WERI-Rb-1 (cell line): Measurements from ENCODE around the gene COL18A1.

Experiments used
- DNase-seq: peaks from one replicate; pipeline ENCODE4 v3.0.0-alpha.2; 2020
- H3K27ac ChIP-seq: fragments of 250-450 bp; sonication (Bioruptor Pico); 2 replicates; pipeline ENCODE4 v1.5.1; 2020; ENCODE audit warnings: mild to moderate bottlenecking, moderate library complexity
- H3K27me3 ChIP-seq: fragments of 250-450 bp; sonication (Bioruptor Pico); 2 replicates; pipeline ENCODE4 v1.5.1; 2021; ENCODE audit warnings: mild to moderate bottlenecking, low read depth, moderate library complexity; ENCODE audit not compliant: insufficient read depth, severe bottlenecking
- H3K36me3 ChIP-seq: fragments of 250-450 bp; sonication (Bioruptor Pico); 2 replicates; pipeline ENCODE4 v1.5.1; 2020; ENCODE audit warnings: mild to moderate bottlenecking, moderate library complexity
- H3K4me3 ChIP-seq: 2 replicates; pipeline ENCODE4 v1.5.1; 2011; ENCODE audit warnings: low read depth, mild to moderate bottlenecking, control low read depth, low read length
- H3K9me3 ChIP-seq: fragments of 250-450 bp; sonication (Bioruptor Pico); 2 replicates; pipeline ENCODE4 v1.5.1; 2021; ENCODE audit warnings: mild to moderate bottlenecking, moderate library complexity; ENCODE audit not compliant: severe bottlenecking
- CTCF ChIP-seq: IDR thresholded peaks from 2 replicates; pipeline ENCODE4 v1.5.1; 2011; ENCODE audit warnings: low read depth, mild to moderate bottlenecking, control low read depth, inconsistent platforms, low read length

COL18A1 gene

DNA sequence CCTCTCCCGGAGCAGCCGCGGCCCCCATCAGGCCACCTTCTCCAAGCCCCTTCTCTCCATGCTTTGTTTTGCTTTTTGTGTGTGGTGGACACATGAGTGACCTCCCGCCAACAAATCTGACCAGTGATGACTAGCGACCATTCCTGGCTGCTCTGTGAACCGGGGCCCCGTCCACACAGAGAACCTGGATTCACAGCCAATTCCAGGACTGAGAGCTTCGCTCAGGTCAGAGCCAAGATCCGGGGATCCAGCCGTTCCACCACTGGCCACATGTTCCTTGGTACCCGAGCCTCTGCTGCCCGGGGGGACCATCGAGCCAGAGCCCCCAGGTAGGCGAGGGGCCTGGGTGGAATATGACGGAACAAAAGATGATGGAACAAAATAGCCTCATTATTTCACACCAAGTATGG lies 46.7 kb upstream of the COL18A1 start:
- H3K27ac ChIP-seq = no peak overlapping the region
- no peak for TF ChIP-seq CTCF
- no peak overlapping the region for H3K4me3 ChIP-seq
- no peak for DNase-seq
- H3K36me3 ChIP-seq = no peaks in the 10 kb centered on the region
- H3K9me3 ChIP-seq = no peaks in the 10 kb centered on the region
- H3K27me3 ChIP-seq = no peaks in the 10 kb centered on the region

GRCh38 chr21:45358711-45359310 lies 46.2 kb upstream of the COL18A1 start:
- Histone ChIP-seq H3K27ac (no peak overlapping the region), H3K4me3 (no peak overlapping the region), H3K36me3 (no peaks in the 10 kb centered on the region), H3K27me3 (no peaks in the 10 kb centered on the region), H3K9me3 (no peaks in the 10 kb centered on the region)
- no peak for DNase-seq
- no peak for TF ChIP-seq CTCF

DNA sequence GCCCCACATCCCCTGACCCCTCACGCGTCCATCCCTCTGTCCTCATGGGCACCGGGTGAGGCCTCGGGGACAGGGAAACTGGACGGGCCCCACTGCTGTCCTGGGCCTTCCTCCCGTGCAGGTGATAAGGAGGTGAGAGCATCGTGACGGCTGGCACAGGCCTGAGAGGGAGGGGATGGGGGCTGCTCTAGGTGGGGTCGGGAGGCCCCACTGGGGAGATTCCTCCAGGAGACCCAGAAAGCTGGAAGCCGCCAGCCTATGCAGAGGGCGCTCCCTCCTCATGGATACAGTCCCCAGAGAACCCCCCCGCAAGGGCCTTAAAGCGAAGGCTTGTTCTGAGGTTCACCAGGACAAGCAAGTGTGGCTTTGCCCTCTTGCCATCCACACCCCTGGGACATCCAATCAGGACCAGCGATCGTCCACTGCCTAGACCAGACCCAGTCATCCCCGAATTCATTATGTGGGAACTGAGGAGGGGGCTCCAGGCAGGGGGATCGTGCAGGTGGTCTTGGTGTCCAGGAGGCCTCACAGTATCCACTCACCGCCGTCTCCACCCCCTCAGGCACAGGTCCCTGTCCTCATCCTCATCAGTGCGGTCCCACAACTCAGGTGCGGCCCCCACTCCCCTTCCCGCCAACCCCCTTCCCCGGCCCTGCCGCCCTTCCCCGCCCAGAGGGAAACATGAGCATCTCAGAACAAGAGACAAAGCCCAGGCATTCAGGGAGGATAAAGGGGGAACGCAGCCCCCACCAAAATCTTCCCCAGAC lies 45.3 kb upstream of the COL18A1 start:
- no peak for TF ChIP-seq CTCF
- DNase-seq = no peak
- Histone ChIP-seq H3K36me3 (no peaks in the 10 kb centered on the region), H3K27ac (no peak overlapping the region), H3K27me3 (no peaks in the 10 kb centered on the region), H3K9me3 (no peaks in the 10 kb centered on the region), H3K4me3 (no peak overlapping the region)

DNA sequence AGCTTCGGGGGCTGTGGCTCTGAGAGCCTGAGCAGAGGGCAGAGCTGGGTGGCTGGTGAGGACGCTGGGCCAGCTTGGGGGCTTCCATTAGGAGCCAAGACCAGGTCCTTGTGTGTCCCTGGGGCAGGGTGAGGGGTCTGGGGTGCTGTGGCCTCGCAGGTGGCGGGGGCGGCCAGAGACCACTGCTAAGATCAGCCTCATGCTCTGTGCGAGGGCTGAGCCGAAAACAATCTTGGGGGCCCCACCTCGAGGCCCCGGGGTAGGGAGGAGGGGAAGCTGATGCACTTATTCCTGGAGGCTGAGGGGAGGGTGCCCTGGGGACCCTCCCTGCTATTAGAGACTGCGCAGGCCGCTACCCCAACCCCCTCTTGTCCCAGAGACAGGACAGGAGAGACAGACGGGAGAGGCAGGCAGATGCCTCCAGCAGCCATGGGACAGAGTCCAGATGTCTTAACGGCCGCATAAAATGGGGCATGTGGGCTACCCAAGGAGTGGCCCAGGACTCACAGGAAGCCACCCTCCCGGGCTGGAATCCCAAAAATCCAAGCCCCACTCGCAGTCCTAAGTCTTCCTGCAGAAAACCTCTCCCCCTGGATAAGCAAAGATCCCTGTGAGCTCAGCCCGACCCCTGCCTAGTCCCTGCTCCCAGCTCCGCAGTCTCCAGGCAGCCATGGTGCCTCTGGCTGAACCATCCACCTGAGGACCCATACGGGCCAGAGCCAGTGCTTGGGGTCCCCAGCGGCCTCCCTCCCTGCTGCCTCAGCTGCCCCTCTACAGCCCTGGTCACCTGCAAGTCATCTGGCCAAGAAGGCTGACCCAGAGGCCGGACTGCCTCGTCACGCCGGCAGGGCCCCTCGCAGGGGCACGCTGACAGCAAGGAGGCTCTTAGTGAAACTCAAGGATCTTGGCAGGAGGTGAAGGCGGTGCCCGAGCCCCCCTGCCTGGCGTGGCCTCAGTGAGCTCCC lies 43.6 kb upstream of the COL18A1 start:
- H3K4me3 ChIP-seq = no peak overlapping the region
- no peak for TF ChIP-seq CTCF
- no peaks in the 10 kb centered on the region for H3K27me3 ChIP-seq

GRCh38 chr21:45362077-45362747 lies 42.8 kb upstream of the COL18A1 start:
- Histone ChIP-seq H3K9me3 (no peaks in the 10 kb centered on the region), H3K27ac (no peak overlapping the region), H3K36me3 (no peaks in the 10 kb centered on the region), H3K27me3 (no peaks in the 10 kb centered on the region), H3K4me3 (no peak overlapping the region)
- no peak for DNase-seq
- TF ChIP-seq CTCF = no peak

More for the DNA sequence above, 43.6 kb upstream of the COL18A1 start:
- Histone ChIP-seq H3K27ac (no peak overlapping the region), H3K9me3 (no peaks in the 10 kb centered on the region), H3K36me3 (no peaks in the 10 kb centered on the region)
- no peak for DNase-seq
